H54 (cell line): ENCODE measurements around the gene CLEC18B.
A peak's percentile ranks its signal among the peaks of the same experiment; 100 is the strongest.
"Not testable (repeated sequence)": the region's sequence is repeated elsewhere in the genome, so short reads cannot be mapped to it uniquely, and the experiment has no call there.

ENCODE experiments used
- DNase-seq: peaks from one replicate; pipeline ENCODE4 v3.0.0; 2011; ENCODE audit warnings: low spot score, mixed read lengths; ENCODE audit not compliant: insufficient read length
- FAIRE-seq: peaks from 3 replicates; lab custom pipeline; 2011; peaks lifted over from hg19 to GRCh38; lab: Jason Lieb, UNC
- POLR2A ChIP-seq: IDR thresholded peaks from 2 replicates; pipeline ENCODE4 v1.6.1; 2011; ENCODE audit warnings: low read depth, mild to moderate bottlenecking, low read length

CLEC18B gene

DNA sequence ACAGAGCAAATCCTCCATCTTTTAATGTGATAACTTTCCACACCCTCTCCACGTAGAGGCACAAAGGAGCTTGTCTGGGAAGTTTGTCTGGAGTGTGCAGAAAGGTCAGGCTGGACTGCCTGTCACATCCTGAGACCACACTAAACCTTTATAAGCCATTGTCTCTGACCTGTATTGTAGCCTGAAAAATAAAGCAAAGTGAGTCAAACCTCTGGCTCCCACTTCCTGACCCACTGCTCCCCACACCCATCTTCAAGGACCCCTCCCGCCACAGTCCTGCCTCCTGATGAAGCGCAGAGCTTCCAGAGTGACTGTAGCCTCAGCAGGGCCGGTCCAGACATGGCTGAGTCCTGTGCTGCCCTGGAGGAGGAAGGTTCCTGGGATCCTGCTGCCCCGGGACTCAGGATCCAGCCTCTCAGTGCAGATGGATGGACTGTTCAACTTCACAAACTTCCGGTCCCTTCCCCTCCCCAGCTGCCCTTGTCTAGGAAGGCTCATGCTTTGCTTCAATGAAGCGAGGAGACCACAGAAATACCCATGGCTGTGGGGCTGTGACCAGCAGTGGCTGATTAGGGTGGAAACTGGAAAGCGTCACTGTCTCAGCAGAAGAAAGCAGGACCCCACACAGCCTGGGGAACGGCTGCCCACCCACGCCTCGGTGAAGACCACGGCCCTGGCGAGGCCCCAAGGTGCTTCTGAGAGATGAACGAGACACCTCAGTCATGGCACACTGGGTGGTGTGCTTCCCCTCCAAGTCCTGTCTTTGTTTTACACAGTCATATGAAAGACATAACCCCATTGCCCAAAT is 30.9 kb upstream of the CLEC18B start:
- DNase-seq (no peak), FAIRE-seq (no peak)
- no peak for TF ChIP-seq POLR2A

DNA sequence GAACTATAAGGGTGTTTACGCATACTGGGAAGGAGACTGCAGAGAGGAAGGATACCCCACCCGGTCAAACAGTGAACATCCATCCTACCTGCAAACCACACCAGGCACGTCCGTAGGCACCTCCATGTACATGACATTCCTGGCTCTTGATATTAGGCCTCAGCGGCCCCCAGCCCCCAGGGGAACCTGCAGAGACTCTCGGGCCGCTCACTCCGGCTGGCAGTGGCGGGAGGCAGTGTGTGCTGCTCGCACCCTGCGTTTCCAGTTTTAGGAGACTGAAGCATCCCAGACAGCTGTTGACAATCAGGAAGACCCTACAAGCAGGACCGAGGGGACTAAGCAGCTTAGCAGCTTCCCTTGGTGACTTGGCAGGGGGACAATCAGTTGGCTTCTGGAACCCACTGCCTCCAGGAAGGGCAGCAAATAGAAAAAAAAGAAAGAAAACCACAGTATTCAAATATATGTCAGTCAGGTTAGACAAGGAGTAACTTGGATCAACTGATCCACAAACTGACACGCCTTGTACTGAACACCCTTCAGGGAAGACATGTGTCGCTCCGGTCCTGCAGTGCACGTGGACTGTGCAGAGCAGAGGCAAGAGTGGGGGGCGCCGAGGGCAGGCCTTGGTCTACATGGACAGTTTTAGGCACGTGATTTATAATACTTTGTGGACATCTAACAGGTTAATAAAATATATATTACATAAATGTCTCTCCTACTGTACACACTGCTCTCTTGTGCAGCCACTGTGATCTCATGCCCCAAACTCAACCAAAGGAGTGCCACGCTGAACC is 29.9 kb upstream of the CLEC18B start:
- FAIRE-seq (no peak), DNase-seq (no peak)
- no peak for TF ChIP-seq POLR2A

GRCh38 chr16:74450236-74450635 is 29.0 kb upstream of the CLEC18B start:
- FAIRE-seq (no peak), DNase-seq (no peak)
- TF ChIP-seq POLR2A: no peak

- TF ChIP-seq POLR2A: no peak
- DNase-seq: peak; percentile 54
- no peak for FAIRE-seq
Measured at GRCh38 chr16:74449470-74449869, 28.2 kb upstream of the CLEC18B start.

GRCh38 chr16:74448990-74449389 is 27.7 kb upstream of the CLEC18B start:
- no peak for FAIRE-seq
- peak; percentile 82 for DNase-seq
- TF ChIP-seq POLR2A: no peak

DNA sequence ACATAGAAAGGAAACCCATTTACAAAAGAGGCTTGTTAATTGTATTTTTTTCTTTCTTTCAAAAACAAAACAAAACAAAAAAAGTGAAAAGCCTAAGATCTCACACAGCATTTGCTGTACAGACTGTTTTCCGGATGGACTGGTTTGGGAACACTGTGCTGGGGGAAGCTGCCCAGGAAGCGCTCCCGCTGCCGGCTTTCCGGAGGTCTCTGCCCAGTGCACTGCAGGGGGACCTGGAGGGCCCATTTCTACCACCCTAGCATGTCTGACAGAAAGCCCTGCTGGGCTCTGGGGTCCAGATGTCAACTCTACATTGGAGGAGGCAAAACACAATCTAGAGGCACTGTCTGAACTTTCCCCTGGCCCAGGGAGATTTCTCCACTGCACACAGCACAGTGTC is 26.3 kb upstream of the CLEC18B start:
- TF ChIP-seq POLR2A: no peak
- no peak for DNase-seq
- no peak for FAIRE-seq

DNA sequence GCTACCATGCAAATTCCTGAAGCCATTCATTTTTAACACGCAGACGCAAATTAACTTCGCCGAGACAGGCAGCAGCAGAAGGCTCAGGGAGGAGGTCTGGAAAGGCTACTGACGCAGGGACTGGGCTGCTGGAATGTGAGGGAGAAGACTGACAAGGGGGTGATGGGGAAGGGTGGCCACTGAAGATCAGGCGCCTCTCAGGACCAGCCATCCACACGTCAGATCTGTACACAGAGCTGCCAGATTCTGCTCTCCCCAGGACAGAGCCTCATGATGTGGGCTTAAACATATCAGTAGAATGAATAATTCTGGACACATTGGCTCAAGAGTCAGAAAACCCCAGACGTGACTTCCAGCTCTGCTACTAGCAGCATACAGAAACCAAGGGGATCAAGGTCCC is 25.6 kb upstream of the CLEC18B start:
- DNase-seq (no peak), FAIRE-seq (no peak)
- TF ChIP-seq POLR2A: no peak

GRCh38 chr16:74443624-74444346 is 22.5 kb upstream of the CLEC18B start:
- FAIRE-seq, DNase-seq: not testable (repeated sequence)

DNA sequence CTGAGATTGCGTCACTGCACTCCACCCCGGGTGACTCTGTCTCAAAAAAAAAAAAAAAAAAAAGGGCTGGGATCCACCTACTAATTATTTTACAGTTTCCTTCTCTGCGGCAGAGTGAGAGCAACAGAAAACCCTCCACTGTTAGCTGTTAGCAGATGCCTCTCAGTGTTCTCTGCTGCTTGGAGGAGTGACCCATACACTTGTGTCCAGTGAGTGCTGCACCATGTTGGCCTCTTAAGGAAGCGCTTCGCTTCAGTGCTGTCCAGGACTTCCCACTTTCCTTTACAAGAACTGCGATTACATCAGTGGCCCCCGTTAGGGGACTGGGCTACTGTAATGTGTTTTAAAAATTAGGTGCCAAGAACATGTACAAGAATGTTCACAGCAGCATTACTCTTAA is 18.4 kb upstream of the CLEC18B start:
- FAIRE-seq (no peak), DNase-seq (no peak)
- TF ChIP-seq POLR2A: no peak

GRCh38 chr16:74438492-74438979 is 17.3 kb upstream of the CLEC18B start:
- no peak for TF ChIP-seq POLR2A
- FAIRE-seq (no peak), DNase-seq (no peak)

DNA sequence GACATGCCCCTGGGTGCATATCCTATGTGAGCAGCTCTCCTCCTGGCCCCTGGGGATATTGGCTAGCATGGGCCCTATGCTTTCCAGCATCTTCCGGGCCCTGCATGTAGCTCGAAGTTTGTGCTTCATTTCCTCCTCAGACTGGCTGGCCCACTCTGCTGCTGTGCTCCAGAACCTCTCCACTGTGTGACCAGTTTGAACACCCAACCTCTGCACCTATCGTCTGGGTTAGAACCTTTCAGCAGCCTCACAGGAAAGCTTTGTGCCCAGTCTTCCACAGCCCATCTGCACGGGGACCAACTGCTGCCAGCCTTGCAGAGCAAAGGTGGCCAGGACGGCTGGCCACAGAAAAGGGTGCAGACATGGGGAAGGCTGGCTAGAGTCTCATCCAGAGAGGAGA is 10.2 kb upstream of the CLEC18B start:
- no peak for TF ChIP-seq POLR2A
- no peak for DNase-seq
- no peak for FAIRE-seq

- peak; percentile 18 for DNase-seq
- not testable (repeated sequence) for FAIRE-seq
Measured at GRCh38 chr16:74430036-74430712, 8.9 kb upstream of the CLEC18B start.

DNA sequence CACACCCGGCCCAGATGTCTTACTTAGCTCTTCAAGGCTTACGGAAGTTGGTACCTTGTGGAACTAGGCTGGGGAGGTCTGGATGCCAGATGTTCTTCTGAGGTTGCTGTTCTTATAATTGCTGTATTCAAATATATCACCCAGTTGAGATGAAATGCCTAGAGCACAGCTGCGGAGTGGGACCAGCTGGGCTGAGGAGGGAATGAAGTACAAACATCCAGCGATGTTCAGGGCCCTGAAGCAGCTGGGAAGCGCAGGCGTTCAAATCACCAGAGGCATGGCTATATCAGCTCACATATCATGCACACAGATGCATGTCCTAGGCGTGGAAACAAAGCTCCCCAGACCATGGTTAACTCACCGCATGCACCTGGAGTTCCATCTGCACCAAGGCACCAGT is 7.2 kb upstream of the CLEC18B start:
- not testable (repeated sequence) for FAIRE-seq, DNase-seq

DNA sequence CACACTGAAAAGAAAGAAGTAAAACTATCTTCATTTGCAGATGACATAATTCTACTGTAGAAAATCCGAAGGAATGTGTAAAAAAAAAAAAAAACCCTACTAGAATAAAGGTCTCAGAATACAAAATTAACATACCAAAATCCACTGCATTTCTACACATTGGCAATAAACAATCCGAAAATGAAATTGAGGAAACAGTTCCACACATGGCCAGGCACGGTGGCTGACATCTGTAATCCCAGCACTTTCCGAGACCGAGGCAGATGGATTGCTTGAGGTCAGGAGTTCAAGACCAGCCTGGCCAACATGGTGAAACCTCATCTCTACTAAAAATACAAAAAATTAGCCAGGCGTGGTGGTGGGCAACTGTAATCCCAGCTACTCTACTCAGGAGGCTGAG is 4.5 kb upstream of the CLEC18B start:
- DNase-seq, FAIRE-seq: not testable (repeated sequence)

- not testable (repeated sequence) for FAIRE-seq, DNase-seq
Measured at GRCh38 chr16:74423721-74424120, 2.4 kb upstream of the CLEC18B start.

- DNase-seq, FAIRE-seq: not testable (repeated sequence)
Measured at GRCh38 chr16:74422086-74422485, 808 bp upstream of the CLEC18B start.

- FAIRE-seq, DNase-seq: not testable (repeated sequence)
Measured at GRCh38 chr16:74421482-74421785, 156 bp upstream of the CLEC18B start.

- DNase-seq, FAIRE-seq: not testable (repeated sequence)
Measured at GRCh38 chr16:74419811-74420210, 1.5 kb downstream of the CLEC18B start.

GRCh38 chr16:74417897-74418296 is 3.4 kb downstream of the CLEC18B start:
- DNase-seq, FAIRE-seq: not testable (repeated sequence)
